Thyroid gland (tissue), 4 donors: ENCODE data around the gene RTTN. TPM values are rescaled to one million over a fixed set of nuclear protein-coding genes. Genes with fewer than 3 reads are reported as not detected.

Experiments
- DNase-seq, 2 donors: peaks; one replicate each; pipeline ENCODE4 v3.0.0-alpha.2; 2019
- H3K27ac ChIP-seq, 3 donors: fragments of 200-600 bp; sonication (generic); 1 replicate in 2 of 3; 2 replicates in 1 of 3; pipeline ENCODE4 v1.5.1; 2016 to 2019; ENCODE audit warnings: mild to moderate bottlenecking in 1 of 3, moderate library complexity in 1 of 3
- H3K27me3 ChIP-seq: fragments of 200-600 bp; sonication (generic); one replicate; pipeline ENCODE4 v1.5.1; 2019
- H3K36me3 ChIP-seq, 2 donors: fragments of 200-600 bp; sonication (generic); one replicate each; pipeline ENCODE4 v1.5.1; 2016 to 2019
- H3K4me1 ChIP-seq, 2 donors: fragments of 200-600 bp; sonication (generic); one replicate each; pipeline ENCODE4 v1.5.1; 2017 to 2019
- H3K4me3 ChIP-seq, 3 donors: fragments of 200-600 bp; sonication (generic); replicated peaks in 1 of 3; 1 replicate in 2 of 3; 2 replicates in 1 of 3; pipeline ENCODE4 v1.5.1; 2016; ENCODE audit warnings: mild to moderate bottlenecking in 1 of 3
- H3K9me3 ChIP-seq: fragments of 200-600 bp; sonication (generic); one replicate; pipeline ENCODE4 v1.5.1; 2017
- POLR2A ChIP-seq, 2 donors: fragments of 450-650 bp; IDR thresholded peaks; one replicate each; pipeline ENCODE4 v1.6.1; 2017; ENCODE audit warnings: antibody characterized with exemption in 2 of 2, mild to moderate bottlenecking in 2 of 2, moderate library complexity in 1 of 2
- WGBS, 2 donors: methylation state at CpG; one replicate each; pipeline ENCODE4 v1.1.5; 2017; 5-methylcytosine and 5-hydroxymethylcytosine counted together
- intact Hi-C: fragments of 100-400 bp; cut with DNase I; formaldehyde crosslinking; loops from one replicate; pipeline ENCODE4 v1.15.1; 2023
- total RNA-seq, 4 donors: library from RNA; depleted of rRNA; stranded (reverse); fragments of >200 nt; gene quantifications; one replicate each; pipeline ENCODE4 v1.2.3, GENCODE V29; 2016
- TF ChIP-seq, protein P1 (sequence below), 6 experiments: fragments of 200-600 bp in 3 of 6; fragments of 450-650 bp in 3 of 6; sonication (generic) in 3 of 6; IDR thresholded peaks; one replicate each; pipeline ENCODE4 v1.5.1; 2016 to 2019; ENCODE audit warnings: antibody characterized with exemption in 6 of 6, mild to moderate bottlenecking in 2 of 6, inconsistent platforms in 1 of 6, moderate library complexity in 1 of 6

RTTN gene
- total RNA-seq, 4 donors from 2014 or later = 12.6 to 34.6 (median 19.3) TPM

DNA sequence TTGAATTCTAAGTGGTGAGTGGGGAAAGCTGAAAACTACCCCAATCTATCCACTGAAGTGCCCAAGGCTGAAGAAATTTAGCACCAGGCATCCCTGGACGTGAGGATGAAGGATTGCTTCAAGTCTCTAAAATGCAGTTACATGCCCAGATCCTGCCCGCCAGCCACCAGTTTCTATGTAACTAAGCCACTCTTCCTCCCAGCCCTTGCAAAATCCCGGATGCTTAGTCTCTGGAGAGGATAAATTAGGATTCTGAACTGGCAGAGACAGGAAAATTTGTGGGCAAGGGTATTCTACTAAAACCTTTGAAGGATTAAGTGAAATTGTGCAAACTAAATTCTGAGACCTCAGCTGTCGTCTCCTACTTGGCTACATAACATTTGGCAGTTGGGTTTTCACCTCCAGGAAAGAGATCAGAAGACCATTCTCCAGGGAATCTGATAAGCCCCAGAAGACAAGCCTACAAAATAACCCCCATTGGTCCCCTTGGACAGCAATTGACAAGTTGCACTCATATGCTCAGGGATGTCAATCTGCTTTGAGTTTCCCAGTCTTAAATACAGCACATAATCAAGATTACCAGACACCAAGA is 163.9 kb downstream of the RTTN start:
- H3K9me3 ChIP-seq = no peaks in the 10 kb centered on the region
- H3K27ac ChIP-seq = no peak overlapping the region
- intact Hi-C loops = no loop called here
- WGBS, 2 donors = 95 to 96% methylated on average over 4 of the region's 4 CpGs
- H3K4me1 ChIP-seq = peaks cover 5 to 8% of the 10 kb centered on the region in 2 donors
- H3K4me3 ChIP-seq = no peak overlapping the region
- no peaks in the 10 kb centered on the region for H3K36me3 ChIP-seq
- no peaks in the 10 kb centered on the region for H3K27me3 ChIP-seq
- no peak for DNase-seq
- TF ChIP-seq, protein P1, sequence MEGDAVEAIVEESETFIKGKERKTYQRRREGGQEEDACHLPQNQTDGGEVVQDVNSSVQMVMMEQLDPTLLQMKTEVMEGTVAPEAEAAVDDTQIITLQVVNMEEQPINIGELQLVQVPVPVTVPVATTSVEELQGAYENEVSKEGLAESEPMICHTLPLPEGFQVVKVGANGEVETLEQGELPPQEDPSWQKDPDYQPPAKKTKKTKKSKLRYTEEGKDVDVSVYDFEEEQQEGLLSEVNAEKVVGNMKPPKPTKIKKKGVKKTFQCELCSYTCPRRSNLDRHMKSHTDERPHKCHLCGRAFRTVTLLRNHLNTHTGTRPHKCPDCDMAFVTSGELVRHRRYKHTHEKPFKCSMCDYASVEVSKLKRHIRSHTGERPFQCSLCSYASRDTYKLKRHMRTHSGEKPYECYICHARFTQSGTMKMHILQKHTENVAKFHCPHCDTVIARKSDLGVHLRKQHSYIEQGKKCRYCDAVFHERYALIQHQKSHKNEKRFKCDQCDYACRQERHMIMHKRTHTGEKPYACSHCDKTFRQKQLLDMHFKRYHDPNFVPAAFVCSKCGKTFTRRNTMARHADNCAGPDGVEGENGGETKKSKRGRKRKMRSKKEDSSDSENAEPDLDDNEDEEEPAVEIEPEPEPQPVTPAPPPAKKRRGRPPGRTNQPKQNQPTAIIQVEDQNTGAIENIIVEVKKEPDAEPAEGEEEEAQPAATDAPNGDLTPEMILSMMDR (IDR thresholded peaks at IDR 0.05) = no peak
- TF ChIP-seq POLR2A (IDR thresholded peaks at IDR 0.05) = no peak

GRCh38 chr18:70039186-70039585 is 166.3 kb downstream of the RTTN start:
- H3K27me3 ChIP-seq = no peaks in the 10 kb centered on the region
- no peak for TF ChIP-seq POLR2A (IDR thresholded peaks at IDR 0.05)
- TF ChIP-seq, protein P1 (IDR thresholded peaks at IDR 0.05) = no peak
- intact Hi-C loops = no loop called here
- no peaks in the 10 kb centered on the region for H3K36me3 ChIP-seq
- H3K27ac ChIP-seq = no peak overlapping the region
- H3K4me3 ChIP-seq = no peak overlapping the region
- no peaks in the 10 kb centered on the region for H3K9me3 ChIP-seq
- H3K4me1 ChIP-seq = peaks cover 2 to 5% of the 10 kb centered on the region in 2 donors
- no peak for DNase-seq
- WGBS, 2 donors = 89 to 93% methylated on average over 2 of the region's 2 CpGs

DNA sequence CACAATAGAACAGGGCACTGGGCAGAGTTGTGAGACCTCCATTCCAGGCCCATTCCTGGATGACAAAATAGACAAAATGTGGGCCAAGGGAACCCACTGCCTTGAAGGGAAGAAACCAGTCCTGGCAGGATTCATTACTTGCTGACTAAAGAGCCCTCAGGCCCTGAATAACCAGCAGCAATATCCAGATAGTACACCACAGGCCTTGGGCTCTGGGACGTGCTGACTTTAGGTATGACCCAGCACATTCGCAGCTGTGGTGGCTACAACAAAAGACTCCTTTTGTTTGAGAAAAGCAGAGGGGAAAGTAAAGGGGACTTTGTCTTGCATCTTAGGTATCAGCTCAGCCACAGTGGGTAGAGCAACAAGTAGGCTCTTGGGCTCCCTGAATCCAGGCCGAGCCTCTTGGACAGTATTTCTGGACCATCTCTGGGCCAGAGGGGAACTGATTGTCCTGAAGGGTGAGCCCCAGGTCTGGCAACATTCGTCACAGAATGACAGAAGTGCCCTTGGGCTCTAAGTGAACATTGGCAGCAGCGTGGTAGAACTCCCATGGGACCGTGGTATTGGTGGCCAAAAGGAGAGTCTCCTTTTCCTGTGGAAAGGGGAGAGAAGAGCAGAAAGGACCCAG is 167.9 kb downstream of the RTTN start:
- H3K4me3 ChIP-seq = no peak overlapping the region
- peaks cover 2 to 5% of the 10 kb centered on the region in 2 donors for H3K4me1 ChIP-seq
- H3K27me3 ChIP-seq = no peaks in the 10 kb centered on the region
- no peaks in the 10 kb centered on the region for H3K36me3 ChIP-seq
- WGBS, 2 donors = 98 to 99% methylated on average over 6 of the region's 6 CpGs
- peak in 1 of 2 donors; percentile 4 for DNase-seq
- intact Hi-C loops = no loop called here
- TF ChIP-seq, protein P1 (IDR thresholded peaks at IDR 0.05) = no peak
- TF ChIP-seq POLR2A (IDR thresholded peaks at IDR 0.05) = no peak
- H3K27ac ChIP-seq = peak overlapping the region in 2 of 3 donors; percentile 18
- H3K9me3 ChIP-seq = no peaks in the 10 kb centered on the region

GRCh38 chr18:70036771-70037347 is 168.6 kb downstream of the RTTN start:
- Histone ChIP-seq H3K4me3 (no peak overlapping the region), H3K27me3 (no peaks in the 10 kb centered on the region), H3K27ac (peak overlapping the region in 2 of 3 donors; percentile 18), H3K4me1 (peaks cover 2 to 5% of the 10 kb centered on the region in 2 donors), H3K9me3 (no peaks in the 10 kb centered on the region), H3K36me3 (no peaks in the 10 kb centered on the region)
- intact Hi-C loops = no loop called here
- no peak for TF ChIP-seq POLR2A (IDR thresholded peaks at IDR 0.05)
- TF ChIP-seq, protein P1 (IDR thresholded peaks at IDR 0.05) = no peak
- WGBS, 2 donors = 79 to 81% methylated on average over 8 of the region's 8 CpGs
- peak; percentile 72 to 73 for DNase-seq

DNA sequence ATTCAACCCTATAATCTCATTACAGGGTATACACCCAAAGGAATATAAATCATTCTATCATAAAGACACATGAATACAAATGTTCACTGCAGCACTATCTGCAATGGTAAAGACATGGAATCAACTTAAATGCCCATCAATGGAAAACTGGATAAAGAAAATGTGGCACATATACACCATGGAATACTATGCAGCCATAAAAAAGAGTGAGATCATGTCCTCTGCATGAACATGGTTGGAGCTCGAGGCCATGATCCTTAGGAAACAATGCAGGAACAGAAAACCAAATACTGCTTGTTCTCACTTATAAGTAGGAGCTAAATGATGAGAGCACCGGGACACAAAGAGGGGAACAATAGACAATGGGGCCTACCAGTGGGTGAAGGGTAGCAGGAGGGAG is 169.3 kb downstream of the RTTN start:
- no peak overlapping the region for H3K4me3 ChIP-seq
- no peak for DNase-seq
- H3K36me3 ChIP-seq = no peaks in the 10 kb centered on the region
- WGBS, 2 donors = 94 to 97% methylated on average over 2 of the region's 2 CpGs
- H3K27ac ChIP-seq = no peak overlapping the region
- no peaks in the 10 kb centered on the region for H3K9me3 ChIP-seq
- peaks cover 2 to 5% of the 10 kb centered on the region in 2 donors for H3K4me1 ChIP-seq
- H3K27me3 ChIP-seq = no peaks in the 10 kb centered on the region
- TF ChIP-seq, protein P1 (IDR thresholded peaks at IDR 0.05) = no peak
- TF ChIP-seq POLR2A (IDR thresholded peaks at IDR 0.05) = no peak
- intact Hi-C loops = no loop called here
